NCI-H82 treated with DMSO at 0.1 percent for 48 hours (cell line): ENCODE results near the gene PPP4R2.

Experiments used
- DNase-seq: peaks from one replicate; lab custom pipeline; 2025; ENCODE audit not compliant: unreplicated experiment; lab: John Stamatoyannopoulos, UW

PPP4R2 gene

DNA sequence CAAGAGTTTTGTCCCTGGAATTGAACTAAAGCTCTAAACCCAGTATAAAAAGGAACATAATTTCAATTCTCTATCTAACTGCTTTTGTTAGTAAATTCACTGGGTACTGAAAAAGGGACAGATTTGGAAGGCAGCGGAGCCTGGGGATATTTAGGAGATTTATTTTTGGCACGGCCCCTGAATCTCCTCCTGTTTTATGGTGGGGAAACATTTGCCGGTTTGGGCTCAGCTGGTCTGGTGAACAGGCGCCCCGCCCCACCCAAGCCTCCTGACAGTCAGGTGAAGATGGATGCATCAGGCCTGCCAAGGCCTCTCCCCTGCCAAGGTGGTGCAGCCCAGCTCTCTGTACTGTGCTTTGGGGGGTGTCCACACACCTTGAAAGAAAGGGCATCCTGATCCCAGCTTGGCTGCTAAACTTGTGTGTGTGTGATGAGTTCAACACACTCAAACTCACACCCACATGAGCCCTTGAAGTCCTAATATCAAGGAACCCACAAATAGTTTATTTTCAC is 111.1 kb downstream of the PPP4R2 start:
- DNase-seq: no peak

DNA sequence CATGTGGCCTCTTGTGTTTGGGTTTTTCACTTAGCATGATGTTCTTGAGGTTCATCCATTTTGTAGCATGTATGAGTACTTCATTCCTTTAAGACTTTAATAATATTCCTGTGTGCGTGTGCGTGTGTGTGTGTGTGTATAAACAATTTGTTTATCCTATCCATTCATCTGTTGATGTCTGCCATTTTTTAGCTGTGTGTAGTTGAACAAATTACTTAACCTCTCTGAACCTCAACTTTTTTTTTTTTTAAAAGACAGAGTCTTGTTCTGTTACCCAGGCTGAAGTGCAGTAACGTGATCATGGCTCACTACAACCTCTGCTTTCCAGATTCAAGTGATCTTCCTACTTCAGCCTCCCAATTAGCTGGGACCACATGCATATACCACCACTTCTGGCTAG is 112.1 kb downstream of the PPP4R2 start:
- no peak for DNase-seq

DNA sequence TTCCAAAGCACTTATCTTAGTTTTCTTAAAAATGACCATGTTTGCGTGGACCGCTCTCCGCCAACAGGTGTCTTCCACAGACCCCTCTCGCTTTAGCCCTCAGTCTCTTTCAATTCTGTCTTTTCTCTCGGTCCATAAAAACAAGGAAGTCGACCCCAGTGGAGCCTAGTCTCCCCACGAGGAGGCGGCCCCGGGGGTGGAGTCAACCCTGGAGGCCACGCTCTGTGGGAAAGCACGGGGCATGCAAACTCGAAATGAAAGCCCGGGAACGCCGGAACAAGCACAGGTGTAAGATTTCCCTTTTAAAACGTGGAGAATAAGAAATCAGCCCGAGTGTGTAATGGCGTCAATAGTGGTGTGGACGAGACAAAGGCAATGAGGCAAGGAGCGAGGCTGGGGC is 113.9 kb downstream of the PPP4R2 start:
- no peak for DNase-seq

- DNase-seq: no peak
These were observed 118.1 kb downstream of the PPP4R2 start for GRCh38 chr3:73114711-73115110.

GRCh38 chr3:73115806-73116205 is 119.2 kb downstream of the PPP4R2 start:
- DNase-seq: no peak
